ENCODE measurements around the gene SLC8A1. TPM values are rescaled to one million over a fixed set of nuclear protein-coding genes. Genes with fewer than 3 reads are reported as not detected.

Gene SLC8A1
- total and polyA plus RNA-seq, 12 donors, result 0.54 to 128 (median 18.5) TPM

- H3K4me1 ChIP-seq (replicated peaks in 1 of 2), result peaks cover 5 to 6% of the 10 kb centered on the region in 2 donors
These were observed 23.5 kb downstream of the SLC8A1 start for GRCh38 chr2:40428439-40428838.

GRCh38 chr2:40421631-40422297 lies 30.1 kb downstream of the SLC8A1 start:
- 81 to 85% (median 83%) methylated on average over 5 of the region's 5 CpGs for WGBS, 4 donors
- DNase-seq, result no peak
- no peak overlapping the region for H3K4me3 ChIP-seq
- TF ChIP-seq, protein P1, sequence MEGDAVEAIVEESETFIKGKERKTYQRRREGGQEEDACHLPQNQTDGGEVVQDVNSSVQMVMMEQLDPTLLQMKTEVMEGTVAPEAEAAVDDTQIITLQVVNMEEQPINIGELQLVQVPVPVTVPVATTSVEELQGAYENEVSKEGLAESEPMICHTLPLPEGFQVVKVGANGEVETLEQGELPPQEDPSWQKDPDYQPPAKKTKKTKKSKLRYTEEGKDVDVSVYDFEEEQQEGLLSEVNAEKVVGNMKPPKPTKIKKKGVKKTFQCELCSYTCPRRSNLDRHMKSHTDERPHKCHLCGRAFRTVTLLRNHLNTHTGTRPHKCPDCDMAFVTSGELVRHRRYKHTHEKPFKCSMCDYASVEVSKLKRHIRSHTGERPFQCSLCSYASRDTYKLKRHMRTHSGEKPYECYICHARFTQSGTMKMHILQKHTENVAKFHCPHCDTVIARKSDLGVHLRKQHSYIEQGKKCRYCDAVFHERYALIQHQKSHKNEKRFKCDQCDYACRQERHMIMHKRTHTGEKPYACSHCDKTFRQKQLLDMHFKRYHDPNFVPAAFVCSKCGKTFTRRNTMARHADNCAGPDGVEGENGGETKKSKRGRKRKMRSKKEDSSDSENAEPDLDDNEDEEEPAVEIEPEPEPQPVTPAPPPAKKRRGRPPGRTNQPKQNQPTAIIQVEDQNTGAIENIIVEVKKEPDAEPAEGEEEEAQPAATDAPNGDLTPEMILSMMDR (IDR thresholded peaks at IDR 0.05), result no peak
- TF ChIP-seq POLR2A (IDR thresholded peaks at IDR 0.05), result no peak
- H3K36me3 ChIP-seq (replicated peaks in 1 of 2), result no peaks in the 10 kb centered on the region
- H3K9me3 ChIP-seq (replicated peaks in 1 of 3), result no peaks in the 10 kb centered on the region
- H3K27me3 ChIP-seq, result no peaks in the 10 kb centered on the region
- H3K4me1 ChIP-seq (replicated peaks in 1 of 2), result peaks cover 0 to 22% of the 10 kb centered on the region in 2 donors
- no peak overlapping the region for H3K27ac ChIP-seq
- intact Hi-C loops (cut with DNase I), result no loop called here

More at GRCh38 chr2:40428439-40428838, 23.5 kb downstream of the SLC8A1 start:
- no peak for DNase-seq
- WGBS, 4 donors, result 78 to 91% (median 87%) methylated on average over 6 of the region's 6 CpGs
- Histone ChIP-seq H3K9me3 (replicated peaks in 1 of 3) (no peaks in the 10 kb centered on the region), H3K27me3 (no peaks in the 10 kb centered on the region), H3K36me3 (replicated peaks in 1 of 2) (no peaks in the 10 kb centered on the region), H3K4me3 (no peak overlapping the region), H3K27ac (no peak overlapping the region)
- TF ChIP-seq, protein P1 (IDR thresholded peaks at IDR 0.05), result no peak
- intact Hi-C loops (cut with DNase I), result no loop called here

- Histone ChIP-seq H3K4me1 (replicated peaks in 1 of 2) (peaks cover 0 to 22% of the 10 kb centered on the region in 2 donors), H3K9me3 (replicated peaks in 1 of 3) (no peaks in the 10 kb centered on the region), H3K36me3 (replicated peaks in 1 of 2) (no peaks in the 10 kb centered on the region), H3K27ac (peak overlapping the region in 3 of 5 donors; percentile 19 to 29 (median 29)), H3K27me3 (no peaks in the 10 kb centered on the region), H3K4me3 (peak overlapping the region in 1 of 4 donors; percentile 15)
- intact Hi-C loops (cut with DNase I), result no loop called here
- 37 to 57% (median 53%) methylated on average over 3 of the region's 3 CpGs for WGBS, 4 donors
- no peak for DNase-seq
- TF ChIP-seq, protein P1 (IDR thresholded peaks at IDR 0.05), result no peak
- no peak for TF ChIP-seq POLR2A (IDR thresholded peaks at IDR 0.05)
These were observed 31.4 kb downstream of the SLC8A1 start for GRCh38 chr2:40420478-40420877.

GRCh38 chr2:40419364-40419762 lies 32.5 kb downstream of the SLC8A1 start:
- no peaks in the 10 kb centered on the region for H3K9me3 ChIP-seq (replicated peaks in 1 of 3)
- H3K4me1 ChIP-seq (replicated peaks in 1 of 2), result peaks cover 0 to 22% of the 10 kb centered on the region in 2 donors
- H3K36me3 ChIP-seq (replicated peaks in 1 of 2), result no peaks in the 10 kb centered on the region
- H3K27me3 ChIP-seq, result no peaks in the 10 kb centered on the region
- H3K27ac ChIP-seq, result peak overlapping the region in 1 of 5 donors; percentile 34
- intact Hi-C loops (cut with DNase I), result no loop called here
- TF ChIP-seq, protein P1 (IDR thresholded peaks at IDR 0.05), result no peak
- TF ChIP-seq POLR2A (IDR thresholded peaks at IDR 0.05), result no peak
- no peak for DNase-seq
- no peak overlapping the region for H3K4me3 ChIP-seq
- WGBS, 4 donors, result 75 to 79% (median 78%) methylated on average over 2 of the region's 2 CpGs

Data from adrenal gland (tissue), 12 donors.